ENCODE measurements around the gene CLN6.
"Not testable (repeated sequence)": the region's sequence is repeated elsewhere in the genome, so short reads cannot be mapped to it uniquely, and the experiment has no call there.

Gene CLN6

GRCh38 chr15:68252925-68253534 is 23.5 kb upstream of the CLN6 start:
- peak; percentile 23 for DNase-seq

DNA sequence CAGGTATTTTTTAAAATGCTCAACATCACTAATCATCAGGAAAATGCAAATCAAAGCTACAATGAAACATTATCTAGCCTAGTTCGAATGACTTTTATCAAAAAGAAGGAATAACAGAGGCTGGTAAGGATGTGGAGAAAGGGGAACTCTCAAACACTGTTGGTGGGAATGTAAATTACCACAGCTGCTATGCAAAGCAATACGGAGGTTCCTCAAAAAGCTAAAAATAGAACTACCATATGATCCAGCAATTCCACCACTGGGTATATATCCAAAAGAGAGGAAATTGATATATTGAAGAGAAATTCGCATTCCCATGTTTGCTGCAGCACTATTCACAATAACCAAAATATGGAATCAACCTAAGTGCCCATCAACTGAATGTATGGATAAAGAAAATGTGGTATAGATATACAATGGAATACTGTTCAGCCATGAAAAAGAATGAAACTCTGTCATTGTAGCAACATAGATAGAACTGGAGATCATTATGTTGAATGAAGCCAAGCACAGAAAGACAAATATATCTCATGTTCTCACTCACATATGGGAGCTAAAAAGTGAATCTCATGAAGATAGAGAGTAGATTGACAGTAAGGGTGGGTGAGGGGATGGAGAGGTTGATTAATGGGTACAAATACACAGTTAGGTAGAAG is 19.7 kb upstream of the CLN6 start:
- DNase-seq, result no peak

- DNase-seq, result no peak
These were observed 14.7 kb upstream of the CLN6 start for GRCh38 chr15:68244235-68244634.

GRCh38 chr15:68241088-68241935 is 11.8 kb upstream of the CLN6 start:
- no peak for DNase-seq

DNA sequence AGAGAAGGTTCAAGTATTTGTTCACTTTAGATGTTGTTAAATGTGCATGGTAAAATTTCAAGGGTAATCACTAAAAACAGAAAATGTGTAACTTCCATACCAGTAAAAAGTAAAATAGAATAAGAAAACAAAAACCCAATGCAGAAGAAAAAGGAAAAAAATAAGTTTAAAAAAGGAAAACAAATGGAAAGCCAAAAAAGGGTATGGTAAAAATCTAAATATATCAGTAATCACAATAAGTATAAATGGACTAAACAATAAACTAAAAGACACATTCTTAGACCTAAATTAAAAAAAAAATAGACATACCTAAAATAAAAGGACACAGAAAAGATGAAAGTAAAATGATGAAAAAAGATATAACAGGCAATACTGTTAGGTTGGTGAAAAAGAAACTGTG is 9.5 kb upstream of the CLN6 start:
- no peak for DNase-seq

DNA sequence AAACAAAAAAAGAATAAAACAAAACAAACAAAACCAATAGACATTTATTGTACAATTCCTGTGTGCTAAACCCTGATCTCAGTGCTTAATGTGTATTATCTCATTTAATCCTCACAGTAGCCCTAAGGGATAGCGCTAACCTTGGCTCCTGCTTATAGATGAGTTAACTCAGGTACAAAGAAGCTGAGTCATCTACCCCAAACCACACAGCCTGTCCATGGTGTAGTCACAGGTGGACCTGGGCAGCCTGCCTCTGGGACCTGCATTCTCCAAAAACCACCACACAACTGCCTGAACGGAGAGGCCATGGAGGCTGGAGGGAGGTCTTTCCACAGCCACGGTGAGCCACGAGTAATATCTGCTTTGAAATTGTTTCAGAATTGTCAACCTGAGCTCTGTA is 5.5 kb upstream of the CLN6 start:
- no peak for DNase-seq

DNA sequence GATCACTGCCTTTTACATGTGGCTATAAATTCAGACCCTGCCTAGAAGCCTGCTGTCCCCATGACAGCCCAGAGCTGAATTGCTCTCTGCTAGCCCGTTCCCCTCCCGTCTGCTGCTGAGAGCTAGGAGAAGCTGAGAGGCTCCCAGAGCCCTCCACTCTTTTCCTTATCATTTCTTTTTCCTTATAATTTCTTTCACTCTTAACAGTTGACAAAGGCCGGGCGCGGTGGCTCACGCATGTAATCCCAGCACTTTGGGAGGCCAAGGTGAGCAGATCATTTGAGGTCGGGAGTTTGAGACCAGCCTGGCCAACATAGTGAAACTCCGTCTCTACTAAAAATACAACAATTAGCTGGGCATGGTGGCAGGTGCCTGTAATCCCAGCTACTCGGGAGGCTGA is 5.0 kb upstream of the CLN6 start:
- DNase-seq, result not testable (repeated sequence)

DNA sequence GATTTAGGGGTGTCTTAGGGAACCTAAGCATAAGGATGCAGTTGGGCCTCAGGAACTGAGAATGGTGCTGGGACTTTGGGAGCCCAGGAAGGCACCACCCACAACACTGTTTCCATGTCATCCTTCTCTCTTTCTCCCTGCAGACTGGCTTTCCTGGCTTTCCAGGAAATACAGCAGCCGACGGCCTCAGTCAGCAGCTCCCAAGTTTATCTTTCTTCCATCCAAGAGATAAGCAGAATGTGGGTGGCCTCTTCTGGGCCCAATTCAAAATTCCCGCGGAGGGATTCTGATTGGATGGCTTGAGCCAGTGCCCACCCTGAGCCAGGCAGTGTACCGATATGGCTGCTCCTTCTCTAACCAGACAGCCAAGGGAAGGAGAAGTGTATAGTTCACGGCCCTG is 4.5 kb upstream of the CLN6 start:
- no peak for DNase-seq

DNA sequence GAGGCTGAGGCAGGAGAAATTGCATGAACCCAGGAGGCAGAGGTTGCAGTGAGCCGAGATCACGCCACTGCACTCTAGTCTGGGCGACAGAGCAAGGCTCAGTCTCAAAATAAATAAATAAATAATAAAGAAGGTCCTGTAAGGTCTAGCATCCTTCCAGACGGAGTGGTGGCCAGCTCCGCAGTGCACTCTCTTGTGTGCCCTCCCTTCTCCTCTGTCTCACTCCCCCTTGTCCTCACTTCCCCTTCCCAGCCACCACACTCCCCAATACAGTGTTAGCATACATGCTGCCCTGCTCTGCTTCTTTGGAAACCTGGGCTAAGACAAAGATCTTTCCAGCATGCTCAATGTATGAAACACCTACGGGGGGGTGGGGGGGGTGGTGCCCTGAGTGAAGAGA is 3.4 kb upstream of the CLN6 start:
- no peak for DNase-seq

GRCh38 chr15:68232449-68232848 is 2.9 kb upstream of the CLN6 start:
- no peak for DNase-seq

GRCh38 chr15:68231102-68231818 is 1.7 kb upstream of the CLN6 start:
- DNase-seq, result no peak

DNA sequence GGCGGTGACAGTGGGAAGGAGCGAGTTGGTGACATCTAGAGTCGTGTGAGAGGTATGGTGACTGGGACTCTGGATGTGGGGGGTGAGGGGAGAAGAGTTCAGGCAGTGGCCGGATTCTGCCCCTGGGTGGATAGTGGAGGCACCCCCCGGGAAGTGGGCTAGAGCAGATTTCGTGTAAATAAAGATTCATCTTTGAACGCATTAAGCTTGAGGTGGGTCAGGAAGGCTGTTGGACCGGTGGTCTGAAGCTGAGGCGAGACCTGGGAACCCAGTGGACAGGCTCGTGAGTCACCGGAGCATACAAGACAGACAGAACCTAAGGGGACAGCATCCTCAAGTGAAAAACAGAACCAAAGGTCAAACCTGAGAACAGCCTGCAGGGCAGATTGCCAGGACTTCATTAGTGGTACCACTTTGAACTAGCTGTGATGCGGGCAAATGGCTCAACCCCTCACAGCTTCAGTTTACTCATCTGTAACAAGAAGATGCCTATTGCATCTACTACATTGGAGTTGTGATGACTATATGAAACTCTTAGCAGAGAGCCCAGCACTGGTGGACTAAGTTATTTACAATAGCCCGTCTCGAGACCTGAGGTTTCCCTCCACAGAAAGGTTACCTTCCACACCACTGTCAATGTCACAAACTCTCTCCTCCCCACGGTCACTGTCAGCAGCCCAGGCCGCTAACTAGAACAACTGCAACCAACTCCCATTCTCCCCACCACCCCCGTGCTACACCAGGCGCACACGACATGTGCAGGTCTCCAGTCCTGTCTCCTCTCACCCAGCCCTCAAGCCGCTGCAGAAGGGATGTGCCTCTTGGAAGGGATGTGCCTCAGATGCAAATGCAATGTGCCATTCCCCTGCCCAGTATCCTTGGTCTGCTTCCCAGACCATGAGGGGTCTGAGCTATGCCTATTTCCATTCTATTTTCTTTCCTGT is 901 bp upstream of the CLN6 start:
- no peak for DNase-seq

GRCh38 chr15:68228971-68229385 is 550 bp downstream of the CLN6 start:
- DNase-seq, result no peak

GRCh38 chr15:68228143-68228970 is 1.2 kb downstream of the CLN6 start:
- DNase-seq, result no peak

GRCh38 chr15:68227643-68228142 is 1.8 kb downstream of the CLN6 start:
- DNase-seq, result no peak

GRCh38 chr15:68225442-68225841 is 4.1 kb downstream of the CLN6 start:
- not testable (repeated sequence) for DNase-seq

- no peak for DNase-seq
These were observed 4.8 kb downstream of the CLN6 start for GRCh38 chr15:68224546-68225250.

DNA sequence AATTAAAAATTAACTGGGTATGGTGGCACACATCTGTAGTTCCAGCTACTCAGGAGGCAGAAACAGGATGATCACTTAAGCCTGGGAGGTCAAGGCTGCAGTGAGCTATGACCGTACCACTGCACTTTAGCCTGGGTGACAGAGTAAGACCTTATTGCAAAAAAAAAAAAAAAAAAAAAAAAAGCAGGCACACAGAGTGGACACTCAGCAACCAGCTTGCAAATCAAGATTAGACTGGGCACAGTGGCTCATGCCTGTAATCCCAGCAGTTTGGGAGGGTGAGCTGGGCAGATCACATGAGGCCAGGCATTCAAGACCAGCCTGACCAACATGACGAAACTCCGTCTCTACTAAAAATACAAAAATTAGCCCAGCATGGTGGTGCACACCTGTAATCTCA is 5.4 kb downstream of the CLN6 start:
- no peak for DNase-seq

DNA sequence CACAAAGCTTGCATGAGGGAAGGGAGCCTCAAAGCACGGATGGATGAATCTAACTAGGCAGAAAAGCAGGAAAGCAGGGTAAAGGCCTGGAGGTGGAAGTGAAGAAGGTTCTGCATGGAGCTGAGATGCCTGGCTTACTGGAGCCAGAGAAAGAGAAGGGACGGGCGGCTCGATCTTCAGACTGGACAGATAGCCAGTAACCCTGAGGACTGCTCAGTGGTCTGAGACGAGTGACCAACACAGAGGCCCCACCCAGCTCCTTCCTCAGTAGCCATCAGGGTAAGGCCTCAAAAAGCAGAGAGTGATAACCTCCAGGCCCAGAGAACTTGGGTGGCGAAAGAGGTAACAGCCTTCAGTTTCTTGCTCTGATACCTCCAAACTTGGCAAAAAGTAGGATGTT is 6.4 kb downstream of the CLN6 start:
- DNase-seq, result no peak

GRCh38 chr15:68222432-68222743 is 7.1 kb downstream of the CLN6 start:
- DNase-seq, result not testable (repeated sequence)

Measured in effector CD4-positive, alpha-beta T cell (primary cell).